ENCODE measurements around the gene CLASP1. TPM values are rescaled to one million over a fixed set of nuclear protein-coding genes. Genes with fewer than 3 reads are reported as not detected.

CLASP1 gene
- total RNA-seq, 1 donor from 2014 or later = 90.4 TPM

DNA sequence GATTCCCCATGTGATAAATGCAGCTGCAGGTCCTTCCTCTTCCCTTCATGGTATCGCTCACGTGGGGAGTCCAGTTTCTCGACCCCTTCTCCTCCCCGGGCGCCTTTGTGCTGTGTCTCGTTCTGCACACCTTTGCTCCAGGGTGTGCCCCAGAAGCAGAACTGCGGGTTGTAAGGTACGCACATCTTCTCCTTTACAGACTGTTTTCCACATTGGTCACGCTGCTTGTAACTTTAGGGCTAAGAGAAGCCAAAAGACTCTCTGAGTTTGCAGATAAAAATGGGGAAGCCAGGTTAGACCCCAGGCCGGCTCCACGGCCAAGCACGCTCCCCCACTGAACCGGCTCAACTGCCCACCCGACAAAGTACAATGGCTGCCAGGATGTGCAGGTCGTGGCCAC, 318.3 kb downstream of the CLASP1 start:
- Histone ChIP-seq H3K27me3 (no peaks in the 10 kb centered on the region), H3K27ac (no peak overlapping the region), H3K9me3 (no peaks in the 10 kb centered on the region), H3K4me3 (no peak overlapping the region), H3K4me1 (no peaks in the 10 kb centered on the region), H3K36me3 (no peaks in the 10 kb centered on the region)
- peak in 1 of 2 donors; percentile 29 for DNase-seq (ENCODE audit: extremely low spot score in 2 of 2)
- TF ChIP-seq POLR2AphosphoS5 (IDR thresholded peaks at IDR 0.05; ENCODE audit: insufficient read depth in 1 of 2, low read depth in 1 of 2) = no peak
- TF ChIP-seq, protein P1, sequence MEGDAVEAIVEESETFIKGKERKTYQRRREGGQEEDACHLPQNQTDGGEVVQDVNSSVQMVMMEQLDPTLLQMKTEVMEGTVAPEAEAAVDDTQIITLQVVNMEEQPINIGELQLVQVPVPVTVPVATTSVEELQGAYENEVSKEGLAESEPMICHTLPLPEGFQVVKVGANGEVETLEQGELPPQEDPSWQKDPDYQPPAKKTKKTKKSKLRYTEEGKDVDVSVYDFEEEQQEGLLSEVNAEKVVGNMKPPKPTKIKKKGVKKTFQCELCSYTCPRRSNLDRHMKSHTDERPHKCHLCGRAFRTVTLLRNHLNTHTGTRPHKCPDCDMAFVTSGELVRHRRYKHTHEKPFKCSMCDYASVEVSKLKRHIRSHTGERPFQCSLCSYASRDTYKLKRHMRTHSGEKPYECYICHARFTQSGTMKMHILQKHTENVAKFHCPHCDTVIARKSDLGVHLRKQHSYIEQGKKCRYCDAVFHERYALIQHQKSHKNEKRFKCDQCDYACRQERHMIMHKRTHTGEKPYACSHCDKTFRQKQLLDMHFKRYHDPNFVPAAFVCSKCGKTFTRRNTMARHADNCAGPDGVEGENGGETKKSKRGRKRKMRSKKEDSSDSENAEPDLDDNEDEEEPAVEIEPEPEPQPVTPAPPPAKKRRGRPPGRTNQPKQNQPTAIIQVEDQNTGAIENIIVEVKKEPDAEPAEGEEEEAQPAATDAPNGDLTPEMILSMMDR (IDR thresholded peaks at IDR 0.05) = no peak
- TF ChIP-seq POLR2A (IDR thresholded peaks at IDR 0.05) = no peak
- intact Hi-C loops (cut with DNase I) = no loop called here

DNA sequence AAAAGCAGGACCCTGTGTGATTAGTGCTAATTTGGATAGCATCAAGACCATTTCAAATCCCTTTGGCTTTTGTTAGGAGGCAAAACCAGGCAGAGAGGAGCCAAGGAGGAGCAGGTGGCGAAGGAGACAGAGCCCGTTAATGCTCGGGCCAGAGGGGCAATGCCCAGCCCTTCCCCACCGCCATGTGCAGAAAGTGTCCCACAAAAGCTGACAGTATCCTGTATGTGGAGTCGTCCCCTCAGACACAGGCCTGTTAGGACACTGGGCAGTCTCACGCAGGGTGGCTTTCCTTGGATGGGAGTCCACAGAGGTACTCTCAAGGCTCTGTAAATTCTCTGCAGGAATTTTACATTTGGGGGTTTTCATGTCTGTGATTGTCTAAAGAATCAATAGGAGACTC, 319.5 kb downstream of the CLASP1 start:
- H3K27ac ChIP-seq = no peak overlapping the region
- TF ChIP-seq POLR2AphosphoS5 (IDR thresholded peaks at IDR 0.05; ENCODE audit: insufficient read depth in 1 of 2, low read depth in 1 of 2) = no peak
- no peak for TF ChIP-seq POLR2A (IDR thresholded peaks at IDR 0.05)
- TF ChIP-seq, protein P1 (IDR thresholded peaks at IDR 0.05) = no peak
- H3K36me3 ChIP-seq = no peaks in the 10 kb centered on the region
- no peaks in the 10 kb centered on the region for H3K27me3 ChIP-seq
- DNase-seq (ENCODE audit: extremely low spot score in 2 of 2) = no peak
- intact Hi-C loops (cut with DNase I) = no loop called here
- no peaks in the 10 kb centered on the region for H3K4me1 ChIP-seq
- H3K9me3 ChIP-seq = no peaks in the 10 kb centered on the region
- no peak overlapping the region for H3K4me3 ChIP-seq

DNA sequence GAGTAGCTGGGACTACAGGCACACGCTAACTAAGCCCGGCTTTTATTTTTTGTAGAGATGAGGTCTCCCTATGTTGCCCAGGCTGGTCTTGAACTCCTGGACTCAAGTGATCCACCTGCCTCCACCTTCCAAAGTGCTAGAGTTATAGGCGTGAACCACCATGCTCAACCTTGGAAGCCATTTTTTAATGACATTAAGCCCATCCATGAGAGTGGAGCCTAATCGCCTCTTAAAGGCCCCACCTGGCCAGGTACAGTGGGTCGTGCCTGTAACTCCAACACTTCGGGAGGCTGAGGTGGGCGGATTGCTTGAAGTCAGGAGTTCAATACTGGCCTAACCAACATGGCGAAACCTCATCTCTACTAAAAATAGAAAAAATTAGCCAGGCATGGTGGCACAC, 322.6 kb downstream of the CLASP1 start:
- H3K4me1 ChIP-seq = no peaks in the 10 kb centered on the region
- H3K9me3 ChIP-seq = no peaks in the 10 kb centered on the region
- H3K27ac ChIP-seq = no peak overlapping the region
- peak in 1 of 2 donors; percentile 70 for DNase-seq (ENCODE audit: extremely low spot score in 2 of 2)
- TF ChIP-seq POLR2AphosphoS5 (IDR thresholded peaks at IDR 0.05; ENCODE audit: insufficient read depth in 1 of 2, low read depth in 1 of 2) = no peak
- intact Hi-C loops (cut with DNase I) = no loop called here
- no peaks in the 10 kb centered on the region for H3K36me3 ChIP-seq
- H3K4me3 ChIP-seq = no peak overlapping the region
- H3K27me3 ChIP-seq = no peaks in the 10 kb centered on the region

DNA sequence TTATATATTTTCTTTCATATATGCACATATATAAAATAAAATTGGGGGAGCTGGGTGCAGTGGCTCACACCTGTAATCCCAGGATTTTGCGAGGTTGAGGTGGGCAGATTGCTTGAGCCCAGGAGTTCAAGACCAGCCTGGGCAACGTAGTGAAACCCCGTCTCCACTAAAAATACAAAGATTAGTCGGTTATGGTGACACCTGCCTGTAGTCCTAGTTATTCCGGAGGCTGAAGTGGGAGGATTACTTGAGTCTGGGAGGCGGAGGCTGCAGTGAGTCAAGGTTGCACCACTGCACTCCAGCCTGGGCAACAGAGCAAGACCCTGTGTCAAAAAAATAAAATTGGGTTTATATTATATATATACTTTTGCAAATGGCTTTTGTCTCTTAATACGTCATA, 324.7 kb downstream of the CLASP1 start:
- H3K36me3 ChIP-seq = no peaks in the 10 kb centered on the region
- H3K4me3 ChIP-seq = no peak overlapping the region
- TF ChIP-seq POLR2A (IDR thresholded peaks at IDR 0.05) = no peak
- TF ChIP-seq, protein P1 (IDR thresholded peaks at IDR 0.05) = no peak
- no peak for TF ChIP-seq POLR2AphosphoS5 (IDR thresholded peaks at IDR 0.05; ENCODE audit: insufficient read depth in 1 of 2, low read depth in 1 of 2)
- H3K4me1 ChIP-seq = no peaks in the 10 kb centered on the region
- peak in 1 of 2 donors; percentile 54 for DNase-seq (ENCODE audit: extremely low spot score in 2 of 2)
- H3K27me3 ChIP-seq = no peaks in the 10 kb centered on the region
- intact Hi-C loops (cut with DNase I) = no loop called here
- no peaks in the 10 kb centered on the region for H3K9me3 ChIP-seq
- H3K27ac ChIP-seq = no peak overlapping the region

DNA sequence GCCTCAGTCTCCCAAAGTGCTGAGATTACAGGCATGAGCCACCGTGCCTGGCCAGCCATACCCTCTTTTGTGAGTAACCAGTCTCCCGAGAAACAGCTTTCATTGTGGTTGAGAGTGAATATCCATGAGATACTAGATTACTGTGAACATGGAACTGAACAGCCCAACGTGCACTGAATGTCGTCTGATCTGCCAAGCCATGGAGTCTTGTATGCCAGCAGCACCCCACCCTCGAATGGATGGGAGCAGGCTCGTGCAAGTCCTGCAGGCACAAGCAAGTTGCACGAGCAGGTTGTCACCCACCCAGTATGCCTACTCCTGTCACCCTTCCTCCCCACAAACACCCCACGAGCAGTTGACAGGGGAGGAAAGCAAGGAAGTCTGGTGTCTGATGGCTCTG, 327.8 kb downstream of the CLASP1 start:
- no peaks in the 10 kb centered on the region for H3K36me3 ChIP-seq
- H3K27me3 ChIP-seq = no peaks in the 10 kb centered on the region
- intact Hi-C loops (cut with DNase I) = no loop called here
- H3K4me1 ChIP-seq = no peaks in the 10 kb centered on the region
- no peaks in the 10 kb centered on the region for H3K9me3 ChIP-seq
- DNase-seq (ENCODE audit: extremely low spot score in 2 of 2) = peak; percentile 74 to 79
- no peak overlapping the region for H3K27ac ChIP-seq
- H3K4me3 ChIP-seq = no peak overlapping the region
- TF ChIP-seq POLR2A (IDR thresholded peaks at IDR 0.05) (no peak), POLR2AphosphoS5 (IDR thresholded peaks at IDR 0.05; ENCODE audit: insufficient read depth in 1 of 2, low read depth in 1 of 2) (no peak)
- TF ChIP-seq, protein P1 (IDR thresholded peaks at IDR 0.05) = no peak

All from vagina (tissue), 2 donors.